Hematopoietic multipotent progenitor cell treated with erythropoietin and hydrocortisone succinate and interleukin-3 and kit ligand, for 17 days (in vitro differentiated cells): Measurements from ENCODE around the gene TMOD1.
"Not testable (repeated sequence)": the region's sequence is repeated elsewhere in the genome, so short reads cannot be mapped to it uniquely, and the experiment has no call there.

ENCODE experiments used
- DNase-seq: peaks from one replicate; pipeline ENCODE4 v3.0.0-alpha.2; 2015; ENCODE audit warnings: low spot score

TMOD1 gene

DNA sequence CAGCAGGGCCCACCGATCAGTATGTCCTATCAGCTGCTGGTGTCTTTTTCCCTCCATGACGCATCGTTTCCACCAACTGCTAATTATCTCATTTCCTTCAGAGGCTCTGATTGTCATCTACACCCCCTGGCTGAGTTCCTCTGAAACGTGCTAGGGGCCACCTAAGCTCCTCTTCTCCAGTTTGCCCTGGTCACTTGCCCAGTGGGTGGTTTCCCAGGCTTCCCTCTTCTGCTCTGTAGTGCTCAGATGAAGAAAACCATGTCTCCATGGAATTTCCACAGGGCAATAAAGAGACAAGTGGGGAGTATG lies 66.4 kb downstream of the TMOD1 start:
- no peak for DNase-seq

DNA sequence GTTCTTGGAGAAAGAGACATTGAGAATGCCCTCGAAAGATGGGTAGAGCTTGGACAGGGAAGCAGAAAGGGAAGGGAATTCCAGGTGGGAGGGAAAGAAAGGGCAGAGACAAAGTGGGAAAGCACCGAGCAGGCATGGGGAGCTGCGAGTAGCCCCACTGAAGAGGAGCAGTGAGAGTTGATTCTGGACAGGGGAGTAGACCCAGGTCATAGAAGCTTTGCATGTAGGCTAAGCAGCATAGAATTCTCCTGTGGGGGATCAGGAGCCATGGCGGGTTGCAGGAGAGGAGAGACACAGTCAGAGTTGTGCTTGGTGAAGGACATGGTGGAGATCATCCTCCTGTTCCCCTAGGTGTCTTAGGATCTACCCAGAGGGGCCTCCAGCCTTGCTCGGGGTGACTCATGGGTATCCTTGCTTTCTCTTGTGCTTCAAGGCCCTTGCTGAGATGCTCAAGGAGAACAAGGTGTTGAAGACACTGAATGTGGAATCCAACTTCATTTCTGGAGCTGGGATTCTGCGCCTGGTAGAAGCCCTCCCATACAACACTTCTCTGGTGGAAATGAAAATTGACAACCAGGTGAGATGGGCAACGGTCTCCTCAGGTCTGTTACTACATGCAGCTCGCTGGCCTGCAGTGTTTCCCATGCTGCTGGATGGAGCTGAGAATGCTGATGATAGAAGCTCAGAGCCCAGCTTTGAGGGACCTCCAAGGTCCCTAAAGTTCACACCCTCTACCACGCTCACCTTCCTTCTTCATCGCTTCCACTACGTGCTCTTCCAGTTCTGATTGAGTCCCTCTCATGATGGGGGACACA lies 67.2 kb downstream of the TMOD1 start:
- no peak for DNase-seq

DNA sequence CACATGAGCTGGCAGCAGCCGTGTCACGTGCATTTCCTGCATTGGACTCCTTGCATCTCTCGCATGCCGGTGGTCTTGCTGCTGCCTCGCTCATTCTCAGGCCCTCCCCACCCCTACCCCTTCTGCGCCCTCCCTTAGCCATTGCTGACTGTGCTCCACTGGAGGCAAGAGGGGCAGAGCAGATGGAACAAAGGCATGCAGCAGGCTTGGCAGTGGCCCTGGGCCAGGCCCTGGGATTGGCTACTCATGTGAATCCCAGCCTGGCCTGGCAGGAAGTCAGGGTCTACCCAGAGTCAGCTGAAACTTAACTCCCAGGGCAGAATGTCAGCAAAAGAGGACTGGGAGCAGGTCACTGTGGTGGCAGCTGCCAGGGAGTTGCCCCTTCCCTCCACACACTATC lies 69.4 kb downstream of the TMOD1 start:
- DNase-seq: no peak

DNA sequence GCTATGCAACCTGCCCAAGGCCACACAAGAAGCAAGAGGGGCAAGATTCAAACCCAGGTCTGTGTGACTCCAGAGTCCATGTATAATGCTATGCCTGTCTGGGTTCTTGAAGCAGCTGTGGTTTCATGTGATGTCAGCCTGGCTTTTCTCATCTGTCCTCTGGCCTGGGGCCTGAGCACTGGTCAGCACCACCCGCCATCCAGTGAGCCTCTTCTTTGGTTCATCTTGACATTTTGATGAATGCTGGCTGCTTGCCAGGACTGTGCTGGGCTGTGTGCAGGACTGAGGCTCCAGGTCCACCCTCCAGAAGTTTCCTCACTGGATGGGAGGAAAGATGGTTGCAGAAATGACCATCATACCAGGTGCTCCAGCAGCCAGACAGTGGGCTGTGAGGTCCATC lies 70.2 kb downstream of the TMOD1 start:
- no peak for DNase-seq

DNA sequence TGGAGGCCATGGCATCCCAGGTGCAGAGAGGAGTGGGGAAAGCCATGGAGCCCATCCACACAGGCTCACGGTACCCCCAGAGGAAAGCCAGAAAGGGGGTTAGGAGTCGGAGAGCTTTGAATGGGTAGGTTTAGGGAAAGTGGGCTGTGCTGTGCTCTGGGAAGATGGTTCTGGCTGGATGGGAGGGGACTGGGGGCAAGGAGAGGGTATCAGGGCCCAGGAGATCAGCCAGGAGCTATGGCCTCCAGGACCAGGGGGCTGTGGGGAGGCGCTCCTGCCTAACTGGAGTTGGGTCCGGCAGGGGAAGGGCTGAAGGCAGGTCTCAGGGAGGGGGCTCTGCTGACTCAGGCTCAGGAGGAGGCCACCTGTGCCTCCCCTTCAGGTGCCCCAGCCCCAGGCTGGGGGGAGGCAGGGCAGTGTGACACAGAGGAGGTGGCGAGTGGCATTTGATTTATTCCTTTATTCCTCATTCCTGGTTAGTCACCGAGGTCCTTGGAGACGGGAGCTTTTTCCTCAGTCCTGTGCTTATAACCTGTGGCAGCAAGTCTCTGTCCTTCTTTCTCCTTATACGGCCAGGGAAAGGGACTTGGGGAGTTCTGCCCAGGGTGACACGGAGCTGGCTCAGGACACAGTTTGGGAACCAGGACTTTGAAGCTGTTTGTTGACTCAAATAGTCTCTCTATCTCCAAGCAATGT lies 70.9 kb downstream of the TMOD1 start:
- no peak for DNase-seq

DNA sequence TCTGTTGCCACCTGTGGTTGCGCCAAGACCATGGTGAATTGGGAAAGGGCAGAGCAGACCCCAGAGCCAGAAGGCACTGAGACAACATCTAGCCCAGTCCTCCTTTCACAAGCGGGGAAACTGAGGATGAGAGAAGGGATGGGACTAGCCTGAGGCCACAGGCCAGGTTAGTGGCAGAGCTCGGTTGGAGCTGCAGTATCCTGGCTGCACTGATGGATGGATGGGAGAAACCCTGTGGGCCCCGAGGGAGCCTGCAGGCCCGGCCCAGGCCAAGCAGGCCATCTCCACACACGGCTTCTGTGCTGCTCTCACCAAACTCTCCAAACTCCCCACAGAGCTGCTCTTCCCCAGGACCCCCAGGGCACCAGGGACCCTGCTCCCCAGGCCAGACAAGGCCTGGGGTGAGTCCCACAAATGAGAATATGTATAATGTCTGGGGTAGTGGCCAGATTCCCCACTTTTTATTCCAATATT lies 71.5 kb downstream of the TMOD1 start:
- DNase-seq: no peak

DNA sequence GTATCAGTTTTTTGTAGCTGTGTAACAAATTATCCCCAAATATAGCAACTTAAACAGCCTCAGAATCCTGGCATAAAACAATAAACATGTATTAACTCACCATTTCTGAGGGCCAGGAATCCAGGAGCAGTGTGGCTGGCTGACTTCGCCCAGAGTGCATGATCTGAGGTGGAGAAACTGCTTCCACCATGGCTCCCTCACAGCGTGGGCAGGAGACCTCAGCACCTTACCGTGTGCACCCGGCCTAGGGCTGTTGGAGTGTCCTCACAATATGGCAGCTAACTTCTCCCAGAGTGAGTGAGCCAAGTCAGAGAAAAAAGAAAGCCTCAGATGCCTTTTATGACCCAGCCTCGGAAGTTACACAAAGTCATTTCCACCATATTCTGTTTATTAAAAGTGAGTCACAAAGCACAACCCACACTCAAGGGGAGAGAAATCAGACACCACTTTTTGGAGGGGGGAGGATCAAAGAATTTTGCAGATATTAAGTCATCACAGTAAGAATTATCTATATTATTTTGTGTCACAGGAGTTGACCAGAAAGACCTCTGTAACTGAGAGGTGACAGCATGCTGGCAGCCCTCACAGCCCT lies 72.1 kb downstream of the TMOD1 start:
- no peak for DNase-seq

DNA sequence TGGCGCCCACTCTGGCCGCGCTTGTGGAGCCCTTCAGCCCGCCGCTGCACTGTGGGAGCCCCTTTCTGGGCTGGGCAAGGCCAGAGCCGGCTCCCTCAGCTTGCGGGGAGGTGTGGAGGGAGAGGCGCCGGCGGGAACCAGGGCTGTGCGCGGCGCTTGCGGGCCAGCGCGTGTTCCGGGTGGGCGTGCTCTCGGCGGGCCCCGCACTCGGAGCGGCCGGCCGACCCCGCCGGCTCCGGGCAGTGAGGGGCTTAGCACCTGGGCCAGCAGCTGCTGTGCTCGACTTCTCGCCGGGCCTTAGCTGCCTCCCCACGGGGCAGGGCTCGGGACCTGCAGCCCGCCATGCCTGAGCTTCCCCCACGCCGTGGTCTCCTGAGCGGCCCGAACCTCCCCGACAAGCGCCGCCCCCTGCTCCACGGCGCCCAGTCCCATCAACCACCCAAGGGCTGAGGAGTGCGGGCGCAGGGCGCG lies 72.7 kb downstream of the TMOD1 start:
- DNase-seq: not testable (repeated sequence)

DNA sequence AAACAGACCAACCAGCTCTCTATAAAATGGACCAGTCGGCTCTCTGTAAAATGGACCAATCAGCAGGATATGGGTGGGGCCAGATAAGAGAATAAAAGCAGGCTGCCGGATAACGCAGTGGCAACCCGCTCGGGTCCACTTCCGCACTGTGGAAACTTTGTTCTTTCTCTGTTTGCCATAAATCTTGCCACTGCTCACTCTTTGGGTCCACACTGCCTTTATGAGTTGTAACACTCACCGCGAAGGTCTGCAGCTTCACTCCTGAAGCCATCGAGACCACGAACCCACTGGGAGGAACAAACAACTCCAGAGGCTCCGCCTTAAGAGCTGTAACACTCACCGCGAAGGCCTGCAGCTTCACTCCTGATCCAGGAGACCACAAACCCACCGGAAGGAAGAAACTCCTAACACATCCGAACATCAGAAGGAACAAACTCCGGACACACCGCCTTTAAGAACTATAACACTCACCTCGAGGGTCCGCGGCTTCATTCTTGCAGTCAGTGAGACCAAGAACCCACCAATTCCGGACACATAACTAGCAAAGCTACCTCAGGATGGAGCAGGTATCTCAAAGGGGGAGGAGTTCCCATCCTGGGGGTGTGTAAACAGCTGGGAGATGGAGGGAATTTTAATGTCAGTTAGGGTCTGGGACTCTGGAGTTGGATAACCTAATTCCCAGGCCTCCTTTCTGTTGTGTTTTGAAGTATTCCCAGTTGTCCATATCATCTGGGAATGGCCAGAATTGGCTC lies 73.6 kb downstream of the TMOD1 start:
- not testable (repeated sequence) for DNase-seq

DNA sequence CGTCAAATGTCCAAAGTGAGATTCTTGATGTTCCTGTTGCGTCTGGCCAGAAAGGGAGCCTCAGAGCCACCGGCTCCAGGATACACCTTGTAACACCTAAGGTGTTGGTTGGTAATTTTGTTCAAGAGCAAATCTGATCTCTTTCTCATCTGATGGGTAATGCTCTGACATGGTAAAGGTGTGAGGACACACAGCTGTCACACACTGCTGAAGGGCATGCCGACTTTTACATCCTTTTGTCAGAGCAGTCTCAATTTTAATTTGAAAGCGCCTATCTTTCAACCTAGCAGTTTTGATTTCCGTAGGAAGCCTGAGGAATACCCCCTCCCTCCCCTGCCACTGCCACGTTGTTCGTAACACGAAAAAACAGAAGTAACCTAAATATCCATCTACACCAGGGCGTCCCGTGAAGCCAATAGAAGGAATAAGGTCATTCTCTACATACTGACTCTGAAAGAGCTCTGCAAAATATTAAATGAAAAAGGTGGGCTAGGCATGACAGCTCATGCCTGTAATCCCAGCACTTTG lies 74.3 kb downstream of the TMOD1 start:
- DNase-seq: no peak

DNA sequence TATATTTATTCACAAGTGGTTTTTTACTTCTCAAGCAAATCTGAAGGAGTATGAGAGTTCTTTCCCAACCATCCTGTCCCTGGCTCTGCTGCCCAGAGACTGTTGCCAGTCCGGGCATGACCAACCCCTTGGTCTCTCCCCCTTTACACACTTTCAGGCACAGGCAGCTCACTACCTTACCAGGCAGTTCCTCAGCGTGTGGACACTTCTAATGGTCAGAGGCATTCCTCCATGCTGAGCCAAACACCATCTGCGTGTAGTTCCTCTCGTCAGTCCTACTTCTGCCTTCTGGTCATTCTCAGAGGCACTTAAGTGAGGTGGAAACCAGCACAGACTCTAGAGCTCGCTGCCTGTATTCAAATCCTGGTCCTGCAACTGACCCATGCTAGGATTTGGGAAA lies 75.6 kb downstream of the TMOD1 start:
- no peak for DNase-seq

DNA sequence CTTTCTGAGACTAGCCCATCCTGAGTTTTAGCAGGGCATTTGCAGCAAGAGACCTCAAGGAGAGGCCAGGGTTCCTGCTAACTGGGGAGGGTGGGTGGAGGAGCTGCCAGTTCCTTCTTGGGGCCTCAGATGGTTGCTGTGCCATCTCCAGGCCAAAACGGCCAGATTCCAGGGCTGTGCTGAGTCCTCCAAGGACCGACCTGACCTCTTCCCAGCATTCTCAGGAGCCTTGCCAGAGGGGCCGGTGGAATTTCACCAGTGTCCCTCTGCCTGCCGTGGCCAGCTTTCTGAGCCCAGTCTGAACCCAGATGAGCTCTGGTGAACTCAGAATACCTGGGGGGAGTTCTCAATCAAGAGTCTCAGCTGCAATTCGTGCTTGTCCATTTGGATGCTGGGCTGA lies 77.4 kb downstream of the TMOD1 start:
- DNase-seq: no peak

DNA sequence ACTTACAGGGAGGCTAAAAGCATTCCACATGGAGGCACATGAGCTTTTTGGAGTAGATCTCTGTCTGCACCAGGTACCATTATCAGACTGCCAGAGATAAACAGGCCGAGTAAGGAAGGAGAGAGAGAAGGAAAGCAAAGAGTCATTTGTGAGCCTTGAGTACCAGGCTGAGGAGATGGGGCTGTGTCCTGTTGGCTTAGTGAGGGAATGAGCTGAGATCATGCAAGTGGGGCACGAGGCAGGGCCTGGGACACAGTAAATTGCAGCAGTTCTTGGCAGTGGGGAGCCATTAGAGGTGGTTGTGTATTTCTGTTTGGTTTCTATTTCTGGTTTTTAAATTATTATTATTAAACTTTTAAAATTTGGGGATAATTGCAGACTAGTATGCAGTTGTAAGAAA lies 78.4 kb downstream of the TMOD1 start:
- DNase-seq: no peak

DNA sequence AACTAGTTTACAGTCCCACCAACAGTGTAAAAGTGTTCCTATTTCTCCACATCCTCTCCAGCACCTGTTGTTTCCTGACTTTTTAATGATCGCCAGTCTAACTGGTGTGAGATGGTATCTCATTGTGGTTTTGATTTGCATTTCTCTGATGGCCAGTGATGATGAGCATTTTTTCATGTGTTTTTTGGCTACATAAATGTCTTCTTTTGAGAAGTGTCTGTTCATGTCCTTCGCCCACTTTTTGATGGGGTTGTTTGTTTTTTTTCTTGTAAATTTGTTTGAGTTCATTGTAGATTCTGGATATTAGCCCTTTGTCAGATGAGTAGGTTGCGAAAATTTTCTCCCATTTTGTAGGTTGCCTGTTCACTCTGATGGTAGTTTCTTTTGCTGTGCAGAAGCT lies 80.1 kb downstream of the TMOD1 start:
- DNase-seq: not testable (repeated sequence)

DNA sequence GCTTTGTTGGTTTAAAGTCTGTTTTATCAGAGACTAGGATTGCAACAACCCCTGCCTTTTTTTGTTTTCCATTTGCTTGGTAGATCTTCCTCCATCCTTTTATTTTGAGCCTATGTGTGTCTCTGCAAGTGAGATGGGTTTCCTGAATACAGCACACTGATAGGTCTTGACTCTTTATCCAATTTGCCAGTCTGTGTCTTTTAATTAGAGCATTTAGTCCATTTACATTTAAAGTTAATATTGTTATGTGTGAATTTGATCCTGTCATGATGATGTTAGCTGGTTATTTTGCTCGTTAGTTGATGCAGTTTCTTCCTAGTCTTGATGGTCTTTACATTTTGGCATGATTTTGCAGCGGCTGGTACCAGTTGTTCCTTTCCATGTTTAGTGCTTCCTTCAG lies 83.3 kb downstream of the TMOD1 start:
- not testable (repeated sequence) for DNase-seq

DNA sequence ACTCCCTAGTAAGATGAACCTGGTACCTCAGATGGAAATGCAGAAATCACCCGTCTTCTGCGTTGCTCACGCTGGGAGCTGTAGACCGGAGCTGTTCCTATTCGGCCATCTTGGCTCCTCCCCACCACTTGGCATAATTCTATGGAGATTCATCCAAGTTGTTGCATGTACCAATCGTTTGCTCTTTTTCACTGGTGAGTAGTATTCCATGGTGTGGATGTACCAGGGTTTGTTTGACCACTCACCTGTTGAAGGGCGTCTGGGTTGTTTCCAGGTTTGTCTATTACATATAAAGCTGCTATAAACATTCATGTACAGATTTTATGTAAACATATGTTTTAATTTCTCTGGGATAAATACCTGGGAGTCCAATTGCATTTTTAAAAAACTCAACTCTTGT lies 85.4 kb downstream of the TMOD1 start:
- DNase-seq: not testable (repeated sequence)

DNA sequence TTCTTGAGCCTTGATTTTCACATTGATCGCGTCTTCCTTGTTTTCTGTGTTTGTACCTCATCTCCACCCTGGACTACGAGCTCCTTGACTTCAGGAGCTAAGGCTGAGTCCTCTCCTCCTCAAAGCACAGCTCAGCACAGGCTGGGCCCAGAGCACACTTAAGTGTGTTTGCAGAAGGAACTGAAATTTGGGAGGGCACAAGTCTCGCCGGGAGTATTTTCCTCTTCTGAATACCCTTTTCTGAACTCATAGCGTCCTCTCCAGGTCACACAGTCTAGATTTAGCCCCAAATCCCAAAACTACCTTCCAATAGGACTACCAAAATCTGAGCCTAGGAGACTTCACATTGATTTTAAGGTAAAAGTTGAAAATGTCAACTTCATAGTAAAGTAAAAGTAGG lies 90.1 kb downstream of the TMOD1 start:
- no peak for DNase-seq

DNA sequence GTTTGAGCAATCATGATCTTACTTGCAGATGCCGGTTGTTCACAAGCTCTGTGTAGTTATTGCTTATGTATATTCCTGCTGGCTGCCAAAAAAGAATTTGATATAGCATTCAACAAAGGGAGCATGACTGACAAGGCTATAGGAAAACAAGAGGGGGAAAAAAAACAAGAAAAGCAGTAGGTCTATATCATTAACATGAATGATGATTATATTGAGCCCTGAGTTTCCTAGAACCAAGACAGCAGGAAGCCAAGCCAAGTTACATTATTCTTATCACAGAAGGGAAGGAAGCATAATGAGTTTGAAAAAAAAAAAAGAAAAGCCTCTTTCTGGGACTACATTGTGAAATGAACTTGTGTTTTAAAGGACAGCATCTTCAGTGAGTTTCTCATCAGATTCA lies 90.7 kb downstream of the TMOD1 start:
- DNase-seq: no peak

DNA sequence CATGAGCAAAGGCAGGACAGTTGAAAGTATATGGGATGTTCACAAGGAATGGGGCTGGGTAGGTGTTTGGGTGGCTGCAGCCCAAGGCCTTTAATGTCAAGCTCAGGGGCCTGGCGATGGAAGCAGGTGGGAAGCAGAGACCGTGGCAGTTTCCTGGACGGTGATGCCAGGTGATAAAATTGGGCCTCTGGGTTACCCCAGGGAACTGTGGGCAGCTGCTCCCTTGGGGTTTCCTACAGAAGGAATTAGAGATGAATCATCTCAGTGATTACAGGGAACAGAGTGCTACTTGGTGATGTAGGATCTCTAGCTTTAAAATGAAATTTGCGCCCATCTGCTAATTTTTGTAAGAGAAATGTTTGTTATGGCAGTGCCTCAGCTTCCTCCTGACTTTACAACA lies 92.5 kb downstream of the TMOD1 start:
- no peak for DNase-seq

DNA sequence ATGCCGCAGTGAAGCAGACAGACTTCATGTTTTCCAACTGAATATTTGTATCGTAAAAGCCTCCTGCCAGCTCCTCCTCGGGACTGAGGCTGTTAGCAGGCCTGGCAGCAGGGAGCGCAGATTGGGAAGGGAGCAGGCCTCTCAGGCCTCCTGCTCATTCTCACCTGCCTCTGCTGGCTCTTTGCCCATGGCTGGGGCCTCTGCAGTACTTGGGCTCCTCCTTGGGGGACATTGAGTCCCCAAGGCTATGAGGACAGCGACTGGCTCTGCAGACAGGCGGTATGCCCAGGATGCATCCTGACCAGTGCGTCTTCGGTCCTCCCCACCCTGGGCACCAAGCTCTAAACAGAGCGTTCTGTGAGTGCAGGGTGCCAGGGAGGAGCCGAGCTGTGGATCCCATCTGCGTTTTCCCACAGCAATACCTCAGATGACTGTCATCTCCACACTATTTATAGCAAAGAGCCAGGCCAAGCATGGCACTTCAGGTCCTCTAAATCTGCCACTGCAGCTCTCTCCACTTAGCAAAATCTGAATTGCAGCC lies 93.0 kb downstream of the TMOD1 start:
- DNase-seq: no peak

DNA sequence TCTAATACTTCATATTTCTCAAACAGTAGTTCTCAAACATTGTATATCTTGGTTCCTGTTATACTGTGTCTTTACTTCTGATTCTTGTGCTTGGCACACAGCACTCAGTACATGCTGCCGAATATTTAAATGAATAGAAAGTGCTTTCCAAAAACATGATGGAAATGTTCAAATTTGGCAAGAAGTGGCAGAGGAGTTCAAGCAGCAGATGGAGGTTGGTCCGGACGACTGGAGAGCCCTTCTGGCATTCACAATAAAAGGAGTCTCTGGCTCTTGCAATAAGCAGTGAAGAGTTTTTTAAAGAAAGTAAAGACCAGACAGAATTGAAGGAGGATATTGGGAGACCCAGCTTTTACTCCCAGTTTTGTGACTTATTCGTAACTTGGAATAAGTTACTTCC lies 95.4 kb downstream of the TMOD1 start:
- DNase-seq: no peak
